HepG2 (cell line): ENCODE data around the gene ZSCAN1. TPM values are rescaled to one million over a fixed set of nuclear protein-coding genes. Genes with fewer than 3 reads are reported as not detected.

ENCODE experiments used
- ATAC-seq: fragments of 200-7000 bp; cut with Tn5 transposase; 3 replicates; pipeline ENCODE4 v1.9.1; 2020; ENCODE audit warnings: mild to moderate bottlenecking, moderate library complexity
- BruUV-seq: library from RNA; stranded (reverse); fragments of 400-500 nt; replicated peaks from 2 replicates; lab custom pipeline; 2021; lab: Mats Ljungman, UMichigan
- CTCF ChIA-PET: fragments of 300-600 bp; formaldehyde crosslinking; extraction: SDS; loops from one replicate; lab custom pipeline; 2021; ENCODE audit warnings: low total read pairs, inconsistent platforms, low intra/inter-chr PET ratio; lab: Yijun Ruan, JAX
- POLR2A ChIA-PET: fragments of 350-600 bp; sonication (Branson Sonifier 250); formaldehyde crosslinking; loops from one replicate; lab custom pipeline; 2020; ENCODE audit warnings: antibody characterized with exemption, inconsistent platforms; lab: Yijun Ruan, JAX
- DNase-seq: peaks from one replicate; pipeline ENCODE4 v3.0.0-alpha.2; 2015; ENCODE audit warnings: low spot score
- FAIRE-seq: peaks from 3 replicates; lab custom pipeline; 2011; peaks lifted over from hg19 to GRCh38; lab: Jason Lieb, UNC
- H2AFZ ChIP-seq: one replicate; pipeline ENCODE4 v1.6.1; 2011; ENCODE audit warnings: low read length, inconsistent platforms
- H3K27ac ChIP-seq: fragments of 300-600 bp; 3 replicates; pipeline ENCODE4 v1.8.0; 2011; ENCODE audit warnings: mixed run types, mild to moderate bottlenecking, mixed read lengths, low read length, inconsistent platforms; ENCODE audit not compliant: insufficient read depth; ENCODE audit errors: extremely low read length
- H3K27me3 ChIP-seq, 2 experiments: fragments of 200-600 bp in 1 of 2; 2 replicates in 1 of 2; 3 replicates in 1 of 2; pipeline versions ENCODE4 v1.6.0 to v1.8.0; 2011; ENCODE audit warnings: low read length in 2 of 2, mild to moderate bottlenecking in 2 of 2, moderate library complexity in 2 of 2, inconsistent platforms in 1 of 2; ENCODE audit not compliant: insufficient read depth in 2 of 2, control insufficient read depth in 1 of 2
- H3K36me3 ChIP-seq, 2 experiments: fragments of 200-600 bp in 1 of 2; replicated peaks in 1 of 2; 2 replicates in 1 of 2; 3 replicates in 1 of 2; pipeline versions ENCODE4 v1.5.1 to v1.8.0; 2011; ENCODE audit warnings: low read length in 2 of 2, inconsistent platforms in 1 of 2; ENCODE audit not compliant: insufficient read depth in 2 of 2, control insufficient read depth in 1 of 2
- H3K4me1 ChIP-seq: 2 replicates; pipeline ENCODE4 v1.5.1; 2012; ENCODE audit warnings: low read length, inconsistent platforms; ENCODE audit not compliant: insufficient read depth
- H3K4me2 ChIP-seq: 2 replicates; pipeline ENCODE4 v1.6.0; 2011; ENCODE audit warnings: low read depth, low read length, inconsistent platforms
- H3K4me3 ChIP-seq, 3 experiments: fragments of 200-600 bp in 1 of 3; sonication (generic), shearing (Covaris generic) in 1 of 3; replicated peaks in 1 of 3; 2 replicates each; pipeline ENCODE4 v1.5.1; 2011 to 2016; ENCODE audit warnings: low read length in 3 of 3, inconsistent platforms in 2 of 3, low read depth in 2 of 3, mild to moderate bottlenecking in 2 of 3, control low read depth in 1 of 3, mixed read lengths in 1 of 3; ENCODE audit not compliant: insufficient read depth in 1 of 3
- H3K79me2 ChIP-seq: one replicate; pipeline ENCODE4 v1.6.1; 2011; ENCODE audit warnings: low read length, inconsistent platforms; ENCODE audit not compliant: insufficient read depth
- H3K9ac ChIP-seq: 2 replicates; pipeline ENCODE4 v1.6.0; 2011; ENCODE audit warnings: mild to moderate bottlenecking, low read depth, low read length, inconsistent platforms; ENCODE audit not compliant: insufficient read depth
- H3K9me3 ChIP-seq: 2 replicates; pipeline ENCODE4 v1.5.1; 2012; ENCODE audit warnings: mild to moderate bottlenecking, low read length
- H4K20me1 ChIP-seq: 2 replicates; pipeline ENCODE4 v1.6.0; 2011; ENCODE audit warnings: inconsistent platforms, mild to moderate bottlenecking, low read length, moderate library complexity; ENCODE audit not compliant: insufficient read depth
- KDM4B ChIP-seq: sonication (generic); formaldehyde crosslinking; IDR thresholded peaks from 2 replicates; pipeline ENCODE4 v1.4.0; 2020; ENCODE audit warnings: missing genetic modification reagents
- KDM5B ChIP-seq: sonication (generic); formaldehyde crosslinking; IDR thresholded peaks from 2 replicates; pipeline ENCODE4 v1.4.0; 2020; ENCODE audit warnings: missing genetic modification reagents, mild to moderate bottlenecking, borderline replicate concordance
- MTA1 ChIP-seq: sonication (generic); formaldehyde crosslinking; IDR thresholded peaks from 2 replicates; pipeline ENCODE4 v1.4.0; 2020; ENCODE audit warnings: missing genetic modification reagents, mild to moderate bottlenecking, borderline replicate concordance
- NFYC ChIP-seq: IDR thresholded peaks from 2 replicates; pipeline ENCODE4 v1.6.1; 2016; ENCODE audit warnings: missing genetic modification reagents, missing compliant biosample characterization
- NR3C1 ChIP-seq: sonication (generic); formaldehyde crosslinking; IDR thresholded peaks from 2 replicates; pipeline ENCODE4 v1.4.0; 2020; ENCODE audit warnings: missing genetic modification reagents
- PHF8 ChIP-seq: sonication (generic); formaldehyde crosslinking; IDR thresholded peaks from 2 replicates; pipeline ENCODE4 v1.5.0; 2020; ENCODE audit warnings: missing genetic modification reagents
- REST ChIP-seq, 2 experiments: IDR thresholded peaks; 2 replicates each; pipeline ENCODE4 v1.6.1; 2011 to 2012; ENCODE audit warnings: low read length in 2 of 2, borderline replicate concordance in 1 of 2, low read depth in 1 of 2, mild to moderate bottlenecking in 1 of 2, moderate library complexity in 1 of 2
- ZEB1 ChIP-seq: IDR thresholded peaks from 2 replicates; pipeline ENCODE4 v1.6.1; 2012; ENCODE audit warnings: mild to moderate bottlenecking, low read depth, inconsistent platforms; ENCODE audit not compliant: insufficient replicate concordance
- ZFP82 ChIP-seq: sonication (generic); formaldehyde crosslinking; IDR thresholded peaks from 2 replicates; pipeline ENCODE4 v1.5.1; 2020; ENCODE audit warnings: mild to moderate bottlenecking, missing genetic modification reagents, borderline replicate concordance
- ZFP91 ChIP-seq: sonication (generic); formaldehyde crosslinking; IDR thresholded peaks from 2 replicates; pipeline ENCODE4 v1.9.0; 2022; ENCODE audit warnings: missing genetic modification reagents, mild to moderate bottlenecking, borderline replicate concordance
- ZNF614 ChIP-seq: IDR thresholded peaks from 2 replicates; pipeline ENCODE4 v1.6.1; 2018; ENCODE audit warnings: missing biosample characterization, missing genetic modification reagents, inconsistent platforms, borderline replicate concordance
- WGBS: methylation state at CpG from one replicate; pipeline ENCODE4 v1.1.6; 2017; ENCODE audit warnings: low lambda C conversion rate; 5-methylcytosine and 5-hydroxymethylcytosine counted together
- in situ Hi-C: cut with HindIII; loops from 2 replicates; pipeline ENCODE4 v1.10.0; 2017; ENCODE audit warnings: low pct_unique_long_range_greater_than_20kb; ENCODE audit not compliant: extremely low pct_ligation_motif_present
- intact Hi-C: fragments of 100-400 bp; cut with micrococcal nuclease; formaldehyde crosslinking; loops from one replicate; pipeline ENCODE4 v1.10.0; 2022; ENCODE audit not compliant: unreplicated experiment
- polyA plus RNA-seq, 8 experiments: library from polyadenylated mRNA; depleted of rRNA in 3 of 8; stranded (reverse) in 7 of 8; unstranded in 1 of 8; fragments of >200 nt; fragmentation: Illumina TruSeq in 4 of 8; extraction: Trizol in 4 of 8; gene quantifications; 2 replicates each; pipeline versions ENCODE4 v1.2.1 to v1.2.3, GENCODE V29; 2011 to 2016; ENCODE audit warnings: low read depth in 4 of 8, missing spikeins in 1 of 8, mixed read lengths in 1 of 8; ENCODE audit not compliant: insufficient read depth in 1 of 8
- total RNA-seq, 5 experiments: library from RNA; depleted of rRNA; stranded (reverse); fragments of >200 nt; fragmentation: Illumina TruSeq; extraction: Trizol; gene quantifications; 2 replicates each; pipeline ENCODE4 v1.2.3, GENCODE V29; 2016; ENCODE audit warnings: low read depth in 1 of 5

The ZSCAN1 gene
- total and polyA plus RNA-seq, 2 of the 13 experiments (the other 11 are each of a cell fraction or from before 2014, with no cell fraction given), result not detected

DNA sequence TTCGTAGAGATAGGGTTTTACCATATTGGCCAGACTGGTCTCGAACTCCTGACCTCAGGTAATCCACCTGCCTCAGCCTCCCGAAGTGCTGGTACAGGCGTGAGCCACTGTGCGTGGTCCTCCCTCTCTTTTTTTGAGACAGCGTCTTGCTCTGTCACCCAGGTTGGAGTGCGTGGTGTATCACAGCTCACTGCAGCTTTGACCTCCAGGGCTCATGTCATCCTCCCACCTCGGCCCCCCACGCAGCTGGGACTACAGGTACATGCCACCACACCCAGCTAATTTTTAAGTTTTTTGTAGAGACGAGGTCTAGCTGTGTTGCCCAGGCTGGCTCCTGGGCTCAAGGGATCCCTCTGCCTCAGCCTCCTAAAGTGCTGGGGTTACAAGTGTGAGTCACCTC, 46.0 kb downstream of the ZSCAN1 start (continued):
- TF ChIP-seq ZFP91 (no peak), KDM4B (CRISPR knock-in tag) (no peak), MTA1 (no peak), NFYC (CRISPR knock-in tag) (no peak), KDM5B (CRISPR knock-in tag) (no peak), ZEB1 (no peak), PHF8 (CRISPR knock-in tag) (no peak), REST (IDR thresholded peaks at IDR 0.05; ENCODE audit: borderline replicate concordance in 1 of 2, low read depth in 1 of 2, low read length in 2 of 2) (no peak)

DNA sequence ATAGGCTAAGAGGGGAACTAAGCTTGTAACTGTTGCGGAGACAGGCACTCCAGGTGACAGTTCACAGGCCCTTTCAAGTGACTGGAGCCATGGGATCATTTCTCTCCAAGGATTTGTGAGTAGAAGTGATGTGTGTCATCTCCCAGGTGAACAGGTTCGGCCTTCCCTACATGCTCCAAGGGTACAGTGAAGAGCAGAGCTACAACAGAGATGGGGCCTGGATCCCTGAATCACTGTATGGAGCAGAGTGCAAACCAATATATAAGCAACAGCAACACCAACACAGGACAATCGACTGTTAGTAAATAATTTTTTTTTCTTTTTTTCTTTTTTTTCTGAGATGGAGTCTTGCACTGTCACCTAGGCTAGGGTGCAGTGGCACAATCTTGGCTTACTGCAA, 49.2 kb downstream of the ZSCAN1 start:
- intact Hi-C loops (no loop called here), in situ Hi-C loops (no loop called here)
- Histone ChIP-seq H4K20me1 (no peaks in the 10 kb centered on the region), H3K4me3 (no peak overlapping the region), H3K9me3 (peaks cover 92% of the 10 kb centered on the region), H3K27ac (no peak overlapping the region), H3K9ac (no peak overlapping the region), H2AFZ (no peak overlapping the region), H3K36me3 (no peaks in the 10 kb centered on the region), H3K27me3 (no peaks in the 10 kb centered on the region), H3K4me2 (no peak overlapping the region), H3K4me1 (no peaks in the 10 kb centered on the region), H3K79me2 (no peaks in the 10 kb centered on the region)
- WGBS, result 24% methylated on average over 3 of the region's 3 CpGs
- FAIRE-seq, result no peak
- ChIA-PET POLR2A (no interaction called here), CTCF (no interaction called here)
- TF ChIP-seq ZFP82 (CRISPR knock-in tag) (no peak), NR3C1 (CRISPR knock-in tag) (no peak), ZNF614 (no peak)
- no peak for DNase-seq
- ATAC-seq, result no peak
- no TSS peak for BruUV-seq
